PFSK-1 (cell line): ENCODE data around the gene DNAJC5.

Experiments used
- POLR2AphosphoS5 ChIP-seq: IDR thresholded peaks from 2 replicates; pipeline ENCODE4 v1.6.1; 2012; ENCODE audit warnings: low read depth, mild to moderate bottlenecking, control low read depth, low read length, moderate library complexity
- SIN3A ChIP-seq: IDR thresholded peaks from 2 replicates; pipeline ENCODE4 v1.6.1; 2012; ENCODE audit warnings: mild to moderate bottlenecking, low read length, moderate library complexity, borderline replicate concordance; ENCODE audit not compliant: insufficient read depth
- TF ChIP-seq, protein P1 (sequence below), 2 experiments: IDR thresholded peaks; 2 replicates each; pipeline versions ENCODE4 v1.6.1 to v1.8.0; 2011 to 2012; ENCODE audit warnings: low read depth in 2 of 2, low read length in 2 of 2, control low read depth in 1 of 2, inconsistent platforms in 1 of 2, mild to moderate bottlenecking in 1 of 2, moderate library complexity in 1 of 2; ENCODE audit not compliant: insufficient read depth in 1 of 2

DNA sequence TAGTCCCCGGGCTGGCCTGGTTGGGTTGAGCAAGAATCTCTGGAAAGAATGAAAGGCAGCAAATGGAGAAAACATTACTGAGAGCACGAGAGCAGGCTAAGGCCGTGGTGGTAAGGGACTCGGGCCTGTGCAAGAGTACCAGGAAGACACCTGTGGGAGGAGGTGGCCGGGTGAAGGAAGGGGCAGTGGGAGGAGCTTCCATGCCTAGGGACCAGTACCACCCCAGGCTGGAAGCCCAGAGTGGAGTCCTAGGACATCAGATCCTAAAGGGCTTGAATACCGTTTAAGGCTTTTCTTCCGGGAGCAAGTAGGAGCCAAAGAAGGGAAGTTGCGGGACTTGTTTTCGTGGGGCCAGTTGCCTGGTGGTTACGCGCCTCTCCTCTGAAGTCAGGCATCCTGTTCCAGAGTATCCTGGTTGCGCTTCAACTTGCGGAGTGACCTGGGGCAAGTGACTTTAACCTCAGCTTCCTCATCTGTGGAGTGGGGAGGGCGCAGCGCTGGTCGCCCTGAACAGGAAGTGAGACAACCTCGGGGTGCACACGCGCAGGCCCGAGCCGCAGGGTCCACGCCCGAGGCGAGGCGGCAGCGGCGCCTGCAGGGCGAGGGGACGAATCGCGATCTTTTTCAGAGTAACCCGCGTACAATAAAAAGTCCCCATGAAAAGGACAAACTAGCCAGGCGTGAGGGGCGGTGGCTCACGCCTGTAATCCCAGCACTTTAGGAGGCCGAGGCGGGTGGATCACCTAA is 31.0 kb upstream of the DNAJC5 start:
- TF ChIP-seq SIN3A: no peak
- TF ChIP-seq POLR2AphosphoS5: no peak; the same call in 1 of the 2 replicates
- TF ChIP-seq, protein P1, sequence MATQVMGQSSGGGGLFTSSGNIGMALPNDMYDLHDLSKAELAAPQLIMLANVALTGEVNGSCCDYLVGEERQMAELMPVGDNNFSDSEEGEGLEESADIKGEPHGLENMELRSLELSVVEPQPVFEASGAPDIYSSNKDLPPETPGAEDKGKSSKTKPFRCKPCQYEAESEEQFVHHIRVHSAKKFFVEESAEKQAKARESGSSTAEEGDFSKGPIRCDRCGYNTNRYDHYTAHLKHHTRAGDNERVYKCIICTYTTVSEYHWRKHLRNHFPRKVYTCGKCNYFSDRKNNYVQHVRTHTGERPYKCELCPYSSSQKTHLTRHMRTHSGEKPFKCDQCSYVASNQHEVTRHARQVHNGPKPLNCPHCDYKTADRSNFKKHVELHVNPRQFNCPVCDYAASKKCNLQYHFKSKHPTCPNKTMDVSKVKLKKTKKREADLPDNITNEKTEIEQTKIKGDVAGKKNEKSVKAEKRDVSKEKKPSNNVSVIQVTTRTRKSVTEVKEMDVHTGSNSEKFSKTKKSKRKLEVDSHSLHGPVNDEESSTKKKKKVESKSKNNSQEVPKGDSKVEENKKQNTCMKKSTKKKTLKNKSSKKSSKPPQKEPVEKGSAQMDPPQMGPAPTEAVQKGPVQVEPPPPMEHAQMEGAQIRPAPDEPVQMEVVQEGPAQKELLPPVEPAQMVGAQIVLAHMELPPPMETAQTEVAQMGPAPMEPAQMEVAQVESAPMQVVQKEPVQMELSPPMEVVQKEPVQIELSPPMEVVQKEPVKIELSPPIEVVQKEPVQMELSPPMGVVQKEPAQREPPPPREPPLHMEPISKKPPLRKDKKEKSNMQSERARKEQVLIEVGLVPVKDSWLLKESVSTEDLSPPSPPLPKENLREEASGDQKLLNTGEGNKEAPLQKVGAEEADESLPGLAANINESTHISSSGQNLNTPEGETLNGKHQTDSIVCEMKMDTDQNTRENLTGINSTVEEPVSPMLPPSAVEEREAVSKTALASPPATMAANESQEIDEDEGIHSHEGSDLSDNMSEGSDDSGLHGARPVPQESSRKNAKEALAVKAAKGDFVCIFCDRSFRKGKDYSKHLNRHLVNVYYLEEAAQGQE (IDR thresholded peaks at IDR 0.05; ENCODE audit: insufficient read depth in 1 of 2, low read depth in 2 of 2, low read length in 2 of 2): no peak
